Stimulated activated CD4-positive, alpha-beta T cell treated with anti-CD3 and anti-CD28 coated beads, Interleukin-2, amount 100 ng/mL, for 24 hours (primary cell): ENCODE measurements around the gene ADAM29.
"Not testable (repeated sequence)": the region's sequence is repeated elsewhere in the genome, so short reads cannot be mapped to it uniquely, and the experiment has no call there.

ENCODE experiments used
- DNase-seq, 2 donors: peaks; one replicate each; pipeline ENCODE4 v3.0.0-alpha.2; 2020

Gene ADAM29

GRCh38 chr4:174918058-174918457 lies at the start of gene ADAM29:
TSS of gene ADAM29 (plus strand) at chr4:174918358. CDS start at chr4:174975526, 57,168 bp downstream.
- no peak for DNase-seq

GRCh38 chr4:174869339-174869738 lies 48.8 kb upstream of the ADAM29 start:
- DNase-seq = no peak

GRCh38 chr4:174870311-174870710 lies 47.8 kb upstream of the ADAM29 start:
- DNase-seq = no peak

- no peak for DNase-seq
Measured at GRCh38 chr4:174871407-174871806, 46.8 kb upstream of the ADAM29 start.

DNA sequence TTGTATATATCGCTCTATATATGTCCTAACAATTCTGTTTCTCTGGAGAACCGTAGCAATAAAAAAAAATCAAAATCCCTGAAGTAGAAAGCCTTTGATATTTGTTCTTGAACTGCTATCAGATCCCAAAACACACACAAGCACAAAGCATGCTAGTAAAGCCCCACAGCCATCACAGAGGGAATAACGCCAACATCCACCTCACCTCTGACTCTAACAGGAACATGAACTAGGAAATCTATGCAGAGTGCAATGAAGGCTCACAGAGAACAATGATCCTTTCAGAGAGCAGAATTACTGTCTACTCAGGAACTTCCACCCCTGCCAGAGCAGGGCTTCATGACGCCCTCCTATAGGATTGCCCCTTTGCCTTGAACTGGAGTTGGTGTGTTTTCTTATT lies 45.0 kb upstream of the ADAM29 start:
- not testable (repeated sequence) for DNase-seq

DNA sequence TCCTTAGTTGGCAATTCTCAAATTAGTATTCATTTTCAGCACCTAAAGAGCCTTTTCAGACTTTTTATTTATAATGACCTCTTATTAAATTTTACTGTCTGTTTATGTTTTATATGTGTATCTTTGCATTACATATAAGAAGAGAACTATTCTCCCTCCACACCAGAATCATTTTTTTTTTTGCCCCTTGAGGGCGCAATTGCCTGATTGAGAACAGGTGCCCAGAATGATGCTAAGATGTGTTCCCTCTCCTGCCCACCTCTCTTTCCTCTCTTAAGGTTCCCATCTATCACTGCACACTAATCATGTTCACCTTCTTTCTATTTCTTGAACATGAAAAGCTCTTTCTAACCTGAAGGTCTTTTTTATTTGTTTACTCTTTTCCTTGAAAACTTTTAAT lies 44.2 kb upstream of the ADAM29 start:
- DNase-seq = no peak

DNA sequence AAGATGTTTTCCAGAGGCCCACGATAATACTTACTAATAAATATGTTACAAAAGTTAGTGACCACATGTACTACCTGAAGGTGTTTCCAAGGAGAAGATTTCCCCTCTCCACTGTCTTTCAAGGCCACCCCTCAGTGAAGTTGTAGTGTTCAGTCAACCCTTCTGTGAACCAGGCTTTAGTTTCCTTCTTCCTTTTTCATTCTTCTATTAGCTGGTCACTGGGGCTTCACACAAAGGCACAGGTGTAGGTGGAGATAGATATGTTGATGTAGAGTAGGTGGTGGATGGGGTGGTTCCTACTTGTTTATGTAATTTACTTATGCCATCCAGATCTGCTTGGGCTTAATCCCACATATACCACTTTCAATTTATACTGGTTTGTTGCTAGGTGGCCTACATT lies 43.3 kb upstream of the ADAM29 start:
- DNase-seq = no peak

- DNase-seq = no peak
Measured at GRCh38 chr4:174880001-174880400, 38.2 kb upstream of the ADAM29 start.

- DNase-seq = no peak
Measured at GRCh38 chr4:174882317-174882992, 35.7 kb upstream of the ADAM29 start.

GRCh38 chr4:174907508-174907907 lies 10.7 kb upstream of the ADAM29 start:
- DNase-seq = no peak

GRCh38 chr4:174910271-174910670 lies 7.9 kb upstream of the ADAM29 start:
- DNase-seq = no peak

GRCh38 chr4:174912919-174913543 lies 5.1 kb upstream of the ADAM29 start:
- DNase-seq = no peak

DNA sequence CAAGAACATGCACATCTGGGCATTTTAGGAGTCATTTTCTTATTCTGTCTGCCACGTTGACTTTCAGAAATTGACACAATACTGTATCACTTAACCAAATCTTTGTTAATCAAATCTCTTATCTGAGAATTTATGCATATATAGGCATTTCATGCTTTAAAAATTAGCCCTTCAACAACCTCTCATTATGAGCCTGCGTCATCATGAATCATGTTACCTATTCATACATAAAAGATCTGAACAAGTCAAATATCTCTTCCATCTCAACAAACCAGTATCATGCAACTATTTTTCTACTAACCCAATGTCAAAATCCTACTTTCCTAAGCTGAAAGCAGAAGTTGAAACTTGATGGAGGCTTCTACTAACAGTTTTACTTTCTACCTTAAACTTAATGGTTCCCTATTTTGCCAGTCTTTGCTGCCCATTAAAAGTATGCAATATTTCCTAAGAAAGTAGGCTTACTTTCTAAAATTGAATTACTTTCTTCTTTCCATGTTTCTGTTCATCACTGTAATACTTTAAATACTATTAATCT lies 1.8 kb downstream of the ADAM29 start:
- DNase-seq = no peak

GRCh38 chr4:174926958-174927357 lies 8.8 kb downstream of the ADAM29 start:
- no peak for DNase-seq

GRCh38 chr4:174928174-174928573 lies 10.0 kb downstream of the ADAM29 start:
- no peak for DNase-seq

- DNase-seq = no peak
Measured at GRCh38 chr4:174928575-174929253, 10.6 kb downstream of the ADAM29 start.

DNA sequence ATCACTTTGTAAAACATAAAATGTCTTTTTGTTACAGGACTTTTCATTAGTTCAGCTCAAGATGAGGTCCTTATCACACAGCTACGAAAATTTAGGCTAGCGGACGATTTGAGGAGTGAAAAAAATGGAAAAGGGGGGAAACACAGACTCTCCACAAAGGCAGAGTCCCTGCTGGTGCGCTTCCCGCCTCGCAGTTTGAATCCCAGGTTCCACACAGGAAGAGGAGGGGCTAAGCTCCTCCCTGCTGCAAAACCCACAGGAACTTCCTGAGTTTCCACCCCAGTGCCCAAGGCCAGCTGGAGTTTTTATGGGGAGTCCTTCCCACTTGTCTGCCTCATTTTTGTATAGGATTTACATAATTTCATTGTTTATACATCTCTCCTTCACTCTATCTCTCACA lies 11.2 kb downstream of the ADAM29 start:
- no peak for DNase-seq

DNA sequence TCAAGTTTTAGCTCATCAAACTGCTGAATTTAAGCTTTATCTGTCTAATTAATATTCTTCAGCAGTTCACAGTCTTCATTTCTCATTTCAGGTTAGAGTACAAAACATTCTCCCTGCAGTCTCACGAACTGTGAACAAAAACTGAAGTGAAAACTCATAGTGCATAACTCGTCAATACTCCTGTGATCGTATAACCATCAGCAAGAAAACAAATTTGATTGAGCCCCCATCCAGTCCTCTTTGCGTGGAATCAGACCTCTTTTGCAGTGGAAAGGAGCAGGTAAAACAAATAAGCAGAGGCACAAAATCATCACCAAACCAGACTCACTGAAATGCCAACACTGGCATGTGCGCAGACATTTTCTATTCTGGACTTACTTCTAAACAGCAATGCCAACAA lies 12.7 kb downstream of the ADAM29 start:
- no peak for DNase-seq

GRCh38 chr4:174933083-174933482 lies 14.9 kb downstream of the ADAM29 start:
- DNase-seq = no peak

GRCh38 chr4:174934360-174934759 lies 16.2 kb downstream of the ADAM29 start:
- DNase-seq = no peak

- DNase-seq = no peak
Measured at GRCh38 chr4:174935607-174936006, 17.4 kb downstream of the ADAM29 start.

- DNase-seq = no peak
Measured at GRCh38 chr4:174940002-174940401, 21.8 kb downstream of the ADAM29 start.

- DNase-seq = no peak
Measured at GRCh38 chr4:174946246-174946645, 28.1 kb downstream of the ADAM29 start.

GRCh38 chr4:174948826-174949225 lies 30.7 kb downstream of the ADAM29 start:
- DNase-seq = no peak
